Esophagus (tissue), 2 donors: ENCODE results near the gene ASPSCR1. TPM values are rescaled to one million over a fixed set of nuclear protein-coding genes. Genes with fewer than 3 reads are reported as not detected.

Experiments used
- H3K27ac ChIP-seq, 2 donors: one replicate each; pipeline ENCODE4 v1.5.1; 2013; ENCODE audit warnings: low read depth in 2 of 2, mild to moderate bottlenecking in 2 of 2, inconsistent platforms in 1 of 2, low read length in 1 of 2, moderate library complexity in 1 of 2
- H3K27me3 ChIP-seq, 2 donors: one replicate each; pipeline ENCODE4 v1.6.1; 2013; ENCODE audit warnings: low read length in 2 of 2, control low read depth in 1 of 2, mild to moderate bottlenecking in 1 of 2; ENCODE audit not compliant: insufficient read depth in 2 of 2, control insufficient read depth in 1 of 2
- H3K36me3 ChIP-seq, 2 donors: one replicate each; pipeline ENCODE4 v1.6.1; 2013; ENCODE audit warnings: low read length in 1 of 2; ENCODE audit not compliant: control insufficient read depth in 2 of 2, insufficient read depth in 2 of 2
- H3K4me1 ChIP-seq, 2 donors: one replicate each; pipeline ENCODE4 v1.6.1; 2013; ENCODE audit warnings: low read length in 1 of 2; ENCODE audit not compliant: control insufficient read depth in 2 of 2, insufficient read depth in 2 of 2
- H3K4me3 ChIP-seq, 2 donors: one replicate each; pipeline ENCODE4 v1.5.1; 2013; ENCODE audit warnings: low read length in 2 of 2, mild to moderate bottlenecking in 2 of 2, low read depth in 1 of 2, moderate library complexity in 1 of 2
- H3K9me3 ChIP-seq, 2 donors: one replicate each; pipeline ENCODE4 v1.6.1; 2013; ENCODE audit warnings: mild to moderate bottlenecking in 2 of 2, low read depth in 1 of 2, low read length in 1 of 2, moderate library complexity in 1 of 2; ENCODE audit not compliant: control insufficient read depth in 2 of 2, insufficient read depth in 1 of 2
- WGBS, 2 donors: extraction: QIAGEN DNeasy Blood & Tissue Kit; methylation state at CpG; one replicate each; pipeline ENCODE4 v1.1.7; 2013; 5-methylcytosine and 5-hydroxymethylcytosine counted together
- polyA plus RNA-seq, 2 donors: library from polyadenylated mRNA; stranded (reverse); fragments of 200-250 nt; gene quantifications; one replicate each; pipeline ENCODE4 v1.2.3, GENCODE V29; 2013
- donor health status: healthy with polysubstance abuse.
- donor health status: Bipolar disorder and iron deficiency.

The ASPSCR1 gene
- polyA plus RNA-seq, 2 donors = 19.1 to 29.8 TPM

DNA sequence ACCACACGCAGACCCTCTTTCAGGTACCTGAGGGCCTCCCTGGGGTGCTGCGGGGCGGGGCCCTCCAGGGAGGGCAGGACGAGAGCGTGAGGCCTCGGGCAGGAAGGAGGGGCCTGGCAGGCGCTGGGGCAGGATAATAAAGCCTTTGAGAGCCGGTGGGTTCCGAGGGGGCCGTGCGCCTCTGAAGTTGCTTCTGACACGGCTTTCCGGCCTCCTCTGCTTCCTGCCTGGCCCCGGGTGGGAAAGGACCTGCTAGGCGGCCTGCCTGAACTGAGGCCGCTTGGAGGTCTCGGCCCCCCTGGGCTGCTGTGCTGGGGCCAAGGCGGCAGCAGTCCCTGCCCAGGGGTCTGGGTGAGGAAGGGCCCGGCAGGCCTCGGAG is 34.8 kb downstream of the ASPSCR1 start:
- Histone ChIP-seq H3K4me1 (peaks cover 4 to 18% of the 10 kb centered on the region in 2 donors), H3K27ac (no peak overlapping the region), H3K4me3 (no peak overlapping the region), H3K27me3 (no peaks in the 10 kb centered on the region), H3K36me3 (peaks cover 0 to 7% of the 10 kb centered on the region in 2 donors), H3K9me3 (no peaks in the 10 kb centered on the region)
- WGBS, 2 donors = 76 to 83% methylated on average over 18 to 20 of the region's 20 CpGs

GRCh38 chr17:82012640-82013295 is 35.3 kb downstream of the ASPSCR1 start:
- Histone ChIP-seq H3K27me3 (no peaks in the 10 kb centered on the region), H3K4me3 (no peak overlapping the region), H3K27ac (peak overlapping the region in 1 of 2 donors; percentile 16), H3K9me3 (no peaks in the 10 kb centered on the region), H3K36me3 (peaks cover 0 to 7% of the 10 kb centered on the region in 2 donors), H3K4me1 (peaks cover 4 to 18% of the 10 kb centered on the region in 2 donors)
- 68 to 69% methylated on average over 15 to 19 of the region's 19 CpGs for WGBS, 2 donors

GRCh38 chr17:82013341-82013740 is 35.9 kb downstream of the ASPSCR1 start:
- H3K9me3 ChIP-seq = no peaks in the 10 kb centered on the region
- no peaks in the 10 kb centered on the region for H3K27me3 ChIP-seq
- WGBS, 2 donors = 41 to 53% methylated on average over 22 of the region's 22 CpGs
- H3K4me3 ChIP-seq = no peak overlapping the region
- H3K36me3 ChIP-seq = peaks cover 0 to 7% of the 10 kb centered on the region in 2 donors
- H3K4me1 ChIP-seq = peaks cover 4 to 18% of the 10 kb centered on the region in 2 donors
- H3K27ac ChIP-seq = no peak overlapping the region

GRCh38 chr17:82013772-82014321 is 36.4 kb downstream of the ASPSCR1 start:
- WGBS, 2 donors = 80 to 85% methylated on average over 14 to 16 of the region's 16 CpGs
- H3K9me3 ChIP-seq = no peaks in the 10 kb centered on the region
- H3K27ac ChIP-seq = no peak overlapping the region
- H3K36me3 ChIP-seq = peaks cover 0 to 5% of the 10 kb centered on the region in 2 donors
- H3K27me3 ChIP-seq = no peaks in the 10 kb centered on the region
- peaks cover 4 to 18% of the 10 kb centered on the region in 2 donors for H3K4me1 ChIP-seq
- no peak overlapping the region for H3K4me3 ChIP-seq

- Histone ChIP-seq H3K4me1 (peaks cover 4 to 18% of the 10 kb centered on the region in 2 donors), H3K27ac (no peak overlapping the region), H3K4me3 (no peak overlapping the region), H3K27me3 (no peaks in the 10 kb centered on the region), H3K36me3 (peaks cover 0 to 5% of the 10 kb centered on the region in 2 donors), H3K9me3 (no peaks in the 10 kb centered on the region)
- WGBS, 2 donors = 44 to 60% methylated on average over 22 to 23 of the region's 23 CpGs
Measured at GRCh38 chr17:82014432-82014831, 37.0 kb downstream of the ASPSCR1 start.

- Histone ChIP-seq H3K9me3 (no peaks in the 10 kb centered on the region), H3K36me3 (peaks cover 0 to 5% of the 10 kb centered on the region in 2 donors), H3K4me3 (no peak overlapping the region), H3K27ac (no peak overlapping the region), H3K4me1 (peaks cover 4 to 18% of the 10 kb centered on the region in 2 donors), H3K27me3 (no peaks in the 10 kb centered on the region)
- 70 to 79% methylated on average over 12 to 13 of the region's 13 CpGs for WGBS, 2 donors
Measured at GRCh38 chr17:82014971-82015310, 37.5 kb downstream of the ASPSCR1 start.

DNA sequence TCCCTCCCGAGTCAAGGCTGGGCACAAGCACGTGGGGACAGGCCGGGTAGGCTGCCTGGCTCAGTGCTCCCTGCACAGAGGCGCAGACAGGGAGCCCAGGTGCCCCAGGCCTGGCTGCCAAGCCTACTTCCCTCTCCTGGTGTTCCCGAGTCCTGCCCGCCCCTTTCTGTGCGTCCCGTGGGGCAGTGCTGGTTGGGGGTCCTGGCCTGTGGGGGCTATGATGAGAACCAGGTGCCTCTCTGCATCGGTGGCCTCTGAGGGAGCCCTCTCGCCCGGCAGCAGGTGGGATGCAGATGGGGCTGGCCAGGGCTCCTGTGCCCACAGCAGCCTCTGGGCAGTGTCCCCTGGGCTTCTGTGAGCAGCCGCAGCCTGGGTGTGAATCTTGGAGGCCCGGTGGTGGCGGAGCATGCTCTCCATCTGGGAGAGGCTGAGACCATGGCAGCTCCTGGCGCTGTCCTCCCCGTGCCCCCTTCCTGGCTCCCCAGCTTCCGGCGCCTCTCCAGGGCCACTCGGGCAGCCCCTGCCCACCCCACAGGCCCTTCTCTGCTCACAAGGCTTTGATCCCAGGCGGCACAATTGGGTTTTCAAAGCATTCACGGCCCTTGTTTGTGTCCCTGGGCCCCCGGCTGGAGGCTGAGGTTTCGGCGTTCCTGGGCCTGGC is 38.0 kb downstream of the ASPSCR1 start:
- Histone ChIP-seq H3K27ac (no peak overlapping the region), H3K9me3 (no peaks in the 10 kb centered on the region), H3K4me3 (no peak overlapping the region), H3K27me3 (no peaks in the 10 kb centered on the region), H3K4me1 (peaks cover 4 to 18% of the 10 kb centered on the region in 2 donors), H3K36me3 (peaks cover 0 to 5% of the 10 kb centered on the region in 2 donors)
- WGBS, 2 donors = 78 to 84% methylated on average over 24 of the region's 24 CpGs

GRCh38 chr17:82016061-82016874 is 38.8 kb downstream of the ASPSCR1 start:
- H3K4me1 ChIP-seq = peaks cover 4 to 24% of the 10 kb centered on the region in 2 donors
- H3K27ac ChIP-seq = no peak overlapping the region
- 88 to 89% methylated on average over 24 to 28 of the region's 28 CpGs for WGBS, 2 donors

DNA sequence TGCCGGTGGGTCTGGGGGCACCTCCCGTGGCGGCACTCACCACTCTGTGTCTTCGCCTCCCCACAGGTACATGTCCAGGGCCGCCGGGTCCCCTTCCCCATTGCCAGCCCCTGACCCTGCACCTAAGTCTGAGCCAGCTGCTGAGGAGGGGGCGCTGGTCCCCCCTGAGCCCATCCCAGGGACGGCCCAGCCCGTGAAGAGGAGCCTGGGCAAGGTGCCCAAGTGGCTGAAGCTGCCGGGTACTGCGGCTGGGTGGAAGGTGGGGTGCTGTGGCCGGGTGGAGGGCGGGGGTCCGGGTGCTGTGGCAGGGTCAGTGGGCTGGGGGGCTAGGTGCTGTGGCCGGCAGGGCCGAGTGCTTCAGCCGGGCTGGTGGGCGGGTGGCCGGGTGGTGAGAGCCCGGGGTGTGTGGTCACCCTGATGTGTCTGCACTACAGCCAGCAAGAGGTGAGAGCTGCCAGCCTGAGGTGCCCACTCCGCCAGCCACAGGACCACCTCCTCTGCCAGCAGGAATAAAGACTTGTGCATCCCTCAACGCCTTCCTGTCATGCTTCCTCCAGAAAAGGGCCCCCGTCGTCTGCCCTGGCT is 39.5 kb downstream of the ASPSCR1 start:
- no peak overlapping the region for H3K4me3 ChIP-seq
- H3K27me3 ChIP-seq = no peaks in the 10 kb centered on the region
- H3K9me3 ChIP-seq = no peaks in the 10 kb centered on the region
- WGBS, 2 donors = 86 to 87% methylated on average over 22 to 24 of the region's 24 CpGs
- no peak overlapping the region for H3K27ac ChIP-seq
- peaks cover 0 to 2% of the 10 kb centered on the region in 2 donors for H3K36me3 ChIP-seq
- H3K4me1 ChIP-seq = peaks cover 5 to 31% of the 10 kb centered on the region in 2 donors

More at GRCh38 chr17:82016061-82016874, 38.8 kb downstream of the ASPSCR1 start:
- peaks cover 0 to 5% of the 10 kb centered on the region in 2 donors for H3K36me3 ChIP-seq
- no peak overlapping the region for H3K4me3 ChIP-seq
- H3K9me3 ChIP-seq = no peaks in the 10 kb centered on the region
- H3K27me3 ChIP-seq = no peaks in the 10 kb centered on the region
